GM21576 (cell line): Measurements from ENCODE around the gene TEX2.
A peak's percentile ranks its signal among the peaks of the same experiment; 100 is the strongest.

ENCODE experiments used
- ATAC-seq: cut with Tn5 transposase; IDR thresholded peaks from one replicate; pipeline ENCODE4 v1.9.1; 2021; ENCODE audit warnings: mild to moderate bottlenecking, moderate library complexity; ENCODE audit not compliant: unreplicated experiment

The TEX2 gene

GRCh38 chr17:64263000-64263766 lies at the start of gene TEX2:
Gene TEX2 (minus strand): TSS chr17:64263260. CDS start chr17:64214217, 49,043 bp downstream.
- peak; percentile 75 for ATAC-seq

- no peak for ATAC-seq
Measured at GRCh38 chr17:64309710-64310109, 46.6 kb upstream of the TEX2 start.

GRCh38 chr17:64309021-64309420 lies 46.0 kb upstream of the TEX2 start:
- ATAC-seq, result no peak

- no peak for ATAC-seq
Measured at GRCh38 chr17:64306850-64307463, 43.9 kb upstream of the TEX2 start.

GRCh38 chr17:64304551-64304950 lies 41.5 kb upstream of the TEX2 start:
- ATAC-seq, result no peak

GRCh38 chr17:64300699-64300965 lies 37.6 kb upstream of the TEX2 start:
- ATAC-seq, result no peak

GRCh38 chr17:64297467-64298088 lies 34.5 kb upstream of the TEX2 start:
- ATAC-seq, result no peak

GRCh38 chr17:64296246-64296645 lies 33.2 kb upstream of the TEX2 start:
- no peak for ATAC-seq

- no peak for ATAC-seq
Measured at GRCh38 chr17:64295146-64295545, 32.1 kb upstream of the TEX2 start.

- ATAC-seq, result no peak
Measured at GRCh38 chr17:64291268-64291851, 28.3 kb upstream of the TEX2 start.

GRCh38 chr17:64289741-64290141 lies 26.7 kb upstream of the TEX2 start:
- ATAC-seq, result no peak

- ATAC-seq, result no peak
Measured at GRCh38 chr17:64282753-64283080, 19.7 kb upstream of the TEX2 start.

- ATAC-seq, result no peak
Measured at GRCh38 chr17:64281962-64282752, 19.1 kb upstream of the TEX2 start.

GRCh38 chr17:64278614-64279013 lies 15.6 kb upstream of the TEX2 start:
- no peak for ATAC-seq

GRCh38 chr17:64277831-64278562 lies 14.9 kb upstream of the TEX2 start:
- no peak for ATAC-seq

- ATAC-seq, result no peak
Measured at GRCh38 chr17:64276961-64277505, 14.0 kb upstream of the TEX2 start.

GRCh38 chr17:64275016-64275415 lies 12.0 kb upstream of the TEX2 start:
- no peak for ATAC-seq

GRCh38 chr17:64273006-64273405 lies 9.9 kb upstream of the TEX2 start:
- ATAC-seq, result no peak

- ATAC-seq, result no peak
Measured at GRCh38 chr17:64270885-64271284, 7.8 kb upstream of the TEX2 start.
